ENCODE data around the gene AFF3. TPM values are rescaled to one million over a fixed set of nuclear protein-coding genes. Genes with fewer than 3 reads are reported as not detected.

AFF3 gene
- total and polyA plus RNA-seq, 4 donors = 4.2 to 90.9 (median 14.6) TPM

DNA sequence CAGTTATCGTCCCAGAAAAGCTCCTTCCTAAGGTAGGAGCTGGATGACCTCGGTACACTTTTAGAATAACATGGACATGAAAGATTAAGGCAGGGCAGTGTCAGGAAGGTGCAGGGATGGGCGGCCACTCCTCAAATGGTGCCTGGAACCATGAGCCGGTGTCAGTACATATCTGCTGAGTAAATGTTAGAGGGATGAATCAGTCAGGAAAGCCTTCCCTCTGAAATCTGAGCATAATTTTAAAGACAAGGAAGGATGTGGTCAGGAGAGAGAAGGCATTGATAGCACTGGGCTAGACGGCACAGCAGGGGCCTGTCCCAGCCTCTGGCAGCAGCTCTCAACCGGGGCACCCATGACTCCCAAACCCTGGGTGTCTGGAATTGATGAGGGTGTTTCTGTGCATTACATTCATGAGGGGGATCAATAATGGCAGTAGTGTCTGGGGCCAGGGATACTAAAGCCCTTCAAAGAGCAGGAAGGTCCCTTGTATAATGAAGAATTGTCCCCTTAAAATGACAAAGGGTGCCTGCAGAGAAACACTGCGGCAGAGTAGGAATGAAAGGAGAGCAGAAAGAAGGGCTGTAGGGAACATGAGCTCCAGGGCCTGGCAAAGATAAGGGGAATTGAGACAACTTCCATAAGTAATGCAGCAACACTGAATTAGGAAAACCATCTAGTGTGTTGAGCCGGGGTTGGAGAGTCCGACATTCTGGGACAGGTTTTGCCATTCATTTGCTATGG is 490.3 kb downstream of the AFF3 start:
- DNase-seq = no peak
- Histone ChIP-seq H3K9ac (ENCODE audit: insufficient read depth in 1 of 2, low read length in 2 of 2) (no peak overlapping the region), H3K27me3 (ENCODE audit: control insufficient read depth in 3 of 3, insufficient read depth in 3 of 3, low read length in 2 of 3) (no peaks in the 10 kb centered on the region), H3K4me1 (ENCODE audit: control insufficient read depth in 5 of 5, insufficient read depth in 5 of 5, low read length in 5 of 5) (peaks cover 0 to 24% (median 12%) of the 10 kb centered on the region in 5 donors), H3K27ac (ENCODE audit: low read depth in 1 of 2, low read length in 1 of 2) (no peak overlapping the region), H3K9me3 (ENCODE audit: control insufficient read depth in 4 of 4, insufficient read depth in 3 of 4, low read length in 3 of 4) (no peaks in the 10 kb centered on the region), H3K4me3 (no peak overlapping the region), H3K36me3 (ENCODE audit: control insufficient read depth in 4 of 4, insufficient read depth in 4 of 4, low read length in 4 of 4) (no peaks in the 10 kb centered on the region)
- TF ChIP-seq, protein P1, sequence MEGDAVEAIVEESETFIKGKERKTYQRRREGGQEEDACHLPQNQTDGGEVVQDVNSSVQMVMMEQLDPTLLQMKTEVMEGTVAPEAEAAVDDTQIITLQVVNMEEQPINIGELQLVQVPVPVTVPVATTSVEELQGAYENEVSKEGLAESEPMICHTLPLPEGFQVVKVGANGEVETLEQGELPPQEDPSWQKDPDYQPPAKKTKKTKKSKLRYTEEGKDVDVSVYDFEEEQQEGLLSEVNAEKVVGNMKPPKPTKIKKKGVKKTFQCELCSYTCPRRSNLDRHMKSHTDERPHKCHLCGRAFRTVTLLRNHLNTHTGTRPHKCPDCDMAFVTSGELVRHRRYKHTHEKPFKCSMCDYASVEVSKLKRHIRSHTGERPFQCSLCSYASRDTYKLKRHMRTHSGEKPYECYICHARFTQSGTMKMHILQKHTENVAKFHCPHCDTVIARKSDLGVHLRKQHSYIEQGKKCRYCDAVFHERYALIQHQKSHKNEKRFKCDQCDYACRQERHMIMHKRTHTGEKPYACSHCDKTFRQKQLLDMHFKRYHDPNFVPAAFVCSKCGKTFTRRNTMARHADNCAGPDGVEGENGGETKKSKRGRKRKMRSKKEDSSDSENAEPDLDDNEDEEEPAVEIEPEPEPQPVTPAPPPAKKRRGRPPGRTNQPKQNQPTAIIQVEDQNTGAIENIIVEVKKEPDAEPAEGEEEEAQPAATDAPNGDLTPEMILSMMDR (IDR thresholded peaks at IDR 0.05; ENCODE audit: control extremely low read depth, extremely low read depth) = no peak
- WGBS, 2 donors = 84 to 91% methylated on average over 9 of the region's 9 CpGs
- no peak for ATAC-seq (ENCODE audit: insufficient read depth, low FRiP score)

DNA sequence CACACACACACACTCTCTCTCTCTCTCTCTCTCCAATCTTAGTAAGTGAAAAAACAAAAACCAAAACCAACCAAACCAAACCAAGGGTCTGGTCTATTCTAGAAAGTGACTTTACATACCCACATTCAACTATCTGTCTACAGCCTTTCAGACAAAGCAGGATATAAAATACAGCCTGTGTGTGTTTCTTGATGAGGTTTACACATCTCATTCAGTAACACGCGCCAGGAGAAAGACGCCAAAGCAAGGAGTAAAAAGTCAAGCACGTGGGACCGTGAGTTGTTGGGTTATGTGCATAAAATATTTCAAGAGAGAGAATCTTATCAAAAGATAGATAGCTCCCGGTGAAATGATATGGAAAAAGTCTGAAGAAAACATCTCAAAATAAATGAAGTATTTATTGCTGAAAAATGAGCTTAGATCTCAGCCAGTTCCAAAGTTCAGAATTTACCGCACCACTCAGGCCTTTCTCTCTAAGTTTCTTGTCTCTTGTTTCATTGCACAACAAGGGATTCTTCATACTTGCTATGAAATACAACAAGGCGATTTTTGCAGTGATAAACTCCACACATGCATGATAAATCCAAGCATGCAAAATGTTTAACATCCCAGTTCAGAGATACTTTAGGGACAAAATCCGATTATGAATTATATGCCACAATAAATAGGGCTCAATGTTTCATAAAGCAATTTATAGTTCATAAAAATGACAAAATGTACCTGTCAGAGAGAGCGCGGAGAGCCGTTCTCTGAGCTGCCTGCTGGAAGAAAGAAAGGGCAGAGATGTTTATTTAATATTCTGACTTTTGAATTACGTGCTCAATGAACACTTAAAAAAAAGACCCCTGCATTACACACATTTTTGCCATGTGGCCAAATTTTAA is 493.2 kb downstream of the AFF3 start:
- ATAC-seq (ENCODE audit: insufficient read depth, low FRiP score) = no peak
- 77 to 87% methylated on average over 13 of the region's 13 CpGs for WGBS, 2 donors
- H3K9me3 ChIP-seq (ENCODE audit: control insufficient read depth in 4 of 4, insufficient read depth in 3 of 4, low read length in 3 of 4) = no peaks in the 10 kb centered on the region

DNA sequence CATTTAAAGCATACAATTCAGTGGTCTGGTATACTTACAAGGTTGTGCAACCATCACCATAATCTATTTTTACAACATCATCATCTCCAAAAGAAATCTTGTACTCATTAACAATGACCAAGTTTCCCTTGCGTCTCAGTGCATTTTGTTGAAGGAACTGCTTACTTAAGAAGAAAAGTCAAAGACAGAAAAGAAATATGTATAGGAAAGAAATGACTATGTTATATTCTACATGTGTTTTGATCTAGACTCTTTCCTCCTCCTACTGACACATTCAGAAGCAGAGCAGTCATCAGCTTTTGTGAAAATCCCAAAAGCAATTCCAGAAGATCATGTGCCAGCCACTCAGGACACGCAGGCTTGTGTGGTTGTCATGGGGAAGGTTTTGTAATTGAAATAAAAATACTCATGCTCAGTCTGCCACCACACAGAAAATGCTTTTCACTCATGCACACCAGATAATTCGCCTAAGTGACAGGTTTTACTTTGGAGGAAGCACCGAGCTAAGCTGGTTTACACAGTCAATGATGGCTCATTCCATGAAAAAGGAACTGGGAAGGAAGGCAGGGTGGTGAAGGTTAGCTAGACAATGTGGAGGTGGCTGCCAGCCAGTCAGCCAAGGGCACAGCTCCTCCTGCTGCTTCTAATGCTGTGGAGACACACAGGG is 494.1 kb downstream of the AFF3 start:
- peak; percentile 19 for ATAC-seq (ENCODE audit: insufficient read depth, low FRiP score)
- Histone ChIP-seq H3K36me3 (ENCODE audit: control insufficient read depth in 4 of 4, insufficient read depth in 4 of 4, low read length in 4 of 4) (no peaks in the 10 kb centered on the region), H3K27me3 (ENCODE audit: control insufficient read depth in 3 of 3, insufficient read depth in 3 of 3, low read length in 2 of 3) (no peaks in the 10 kb centered on the region), H3K9me3 (ENCODE audit: control insufficient read depth in 4 of 4, insufficient read depth in 3 of 4, low read length in 3 of 4) (no peaks in the 10 kb centered on the region), H3K4me3 (no peak overlapping the region), H3K27ac (ENCODE audit: low read depth in 1 of 2, low read length in 1 of 2) (peak overlapping the region; percentile 40 to 75), H3K9ac (ENCODE audit: insufficient read depth in 1 of 2, low read length in 2 of 2) (no peak overlapping the region), H3K4me1 (ENCODE audit: control insufficient read depth in 5 of 5, insufficient read depth in 5 of 5, low read length in 5 of 5) (peaks cover 0 to 37% (median 12%) of the 10 kb centered on the region in 5 donors)
- peak in 2 of 3 donors; percentile 66 to 71 for DNase-seq
- TF ChIP-seq, protein P1 (IDR thresholded peaks at IDR 0.05; ENCODE audit: control extremely low read depth, extremely low read depth) = no peak
- WGBS, 2 donors = 53 to 63% methylated on average over 4 of the region's 4 CpGs

More for the DNA sequence above, 493.2 kb downstream of the AFF3 start:
- no peaks in the 10 kb centered on the region for H3K27me3 ChIP-seq (ENCODE audit: control insufficient read depth in 3 of 3, insufficient read depth in 3 of 3, low read length in 2 of 3)
- peak overlapping the region in 1 of 2 donors; percentile 75 for H3K27ac ChIP-seq (ENCODE audit: low read depth in 1 of 2, low read length in 1 of 2)
- no peak overlapping the region for H3K9ac ChIP-seq (ENCODE audit: insufficient read depth in 1 of 2, low read length in 2 of 2)
- peaks cover 0 to 30% (median 12%) of the 10 kb centered on the region in 5 donors for H3K4me1 ChIP-seq (ENCODE audit: control insufficient read depth in 5 of 5, insufficient read depth in 5 of 5, low read length in 5 of 5)
- peak in 2 of 3 donors; percentile 39 to 48 for DNase-seq
- TF ChIP-seq, protein P1 (IDR thresholded peaks at IDR 0.05; ENCODE audit: control extremely low read depth, extremely low read depth) = no peak
- H3K36me3 ChIP-seq (ENCODE audit: control insufficient read depth in 4 of 4, insufficient read depth in 4 of 4, low read length in 4 of 4) = no peaks in the 10 kb centered on the region
- H3K4me3 ChIP-seq = no peak overlapping the region

All from lung (tissue), 12 donors.